Erythroblast (primary cell): ENCODE results near the gene VIT.
"Not testable (repeated sequence)": the region's sequence is repeated elsewhere in the genome, so short reads cannot be mapped to it uniquely, and the experiment has no call there.

ENCODE experiments used
- GATA1 ChIP-seq: IDR thresholded peaks from 2 replicates; pipeline ENCODE4 v1.6.1; 2011; ENCODE audit warnings: low read depth, mild to moderate bottlenecking, control low read depth, low read length, moderate library complexity
- POLR2A ChIP-seq: IDR thresholded peaks from 2 replicates; pipeline ENCODE4 v1.6.1; 2011; ENCODE audit warnings: mild to moderate bottlenecking, low read length

DNA sequence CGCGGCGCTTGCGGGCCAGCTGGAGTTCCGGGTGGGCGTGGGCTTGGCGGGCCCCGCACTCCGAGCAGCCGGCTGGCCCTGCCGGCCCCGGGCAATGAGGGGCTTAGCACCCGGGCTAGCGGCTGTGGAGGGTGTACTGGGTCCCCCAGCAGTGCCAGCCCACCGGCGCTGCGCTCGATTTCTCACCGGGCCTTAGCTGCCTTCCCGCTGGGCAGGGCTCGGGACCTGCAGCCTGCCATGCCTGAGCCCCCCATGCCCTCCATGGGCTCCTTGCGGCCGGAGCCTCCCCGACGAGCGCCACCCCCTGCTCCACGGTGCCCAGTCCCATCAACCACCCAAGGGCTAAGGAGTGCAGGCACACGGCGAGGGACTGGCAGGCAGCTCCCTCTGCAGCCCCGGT is 8.2 kb upstream of the VIT start:
- not testable (repeated sequence) for TF ChIP-seq POLR2A, GATA1
